IPS-15b (cell line): ENCODE results near the gene BRD1.
"Not testable (repeated sequence)": the region's sequence is repeated elsewhere in the genome, so short reads cannot be mapped to it uniquely, and the experiment has no call there.

Experiments
- H3K27me3 ChIP-seq: one replicate; pipeline ENCODE4 v1.6.1; 2013; ENCODE audit warnings: low read length; ENCODE audit not compliant: control insufficient read depth, insufficient read depth
- H3K36me3 ChIP-seq: one replicate; pipeline ENCODE4 v1.6.1; 2013; ENCODE audit warnings: low read length; ENCODE audit not compliant: control insufficient read depth, insufficient read depth
- H3K4me1 ChIP-seq: one replicate; pipeline ENCODE4 v1.6.1; 2013; ENCODE audit warnings: mild to moderate bottlenecking, low read length; ENCODE audit not compliant: control insufficient read depth, insufficient read depth
- H3K4me3 ChIP-seq: one replicate; pipeline ENCODE4 v1.5.1; 2013; ENCODE audit warnings: low read depth, low read length
- H3K9ac ChIP-seq: one replicate; pipeline ENCODE4 v1.6.1; 2013; ENCODE audit warnings: low read depth, mild to moderate bottlenecking, low read length
- H3K9me3 ChIP-seq: one replicate; pipeline ENCODE4 v1.6.1; 2013; ENCODE audit warnings: mild to moderate bottlenecking, low read length; ENCODE audit not compliant: control insufficient read depth, insufficient read depth

Gene BRD1

GRCh38 chr22:49790912-49791311 is 36.8 kb downstream of the BRD1 start:
- Histone ChIP-seq H3K36me3 (peaks cover 48% of the 10 kb centered on the region), H3K9ac (no peak overlapping the region)

GRCh38 chr22:49789289-49790141 is 38.2 kb downstream of the BRD1 start:
- Histone ChIP-seq H3K27me3 (no peaks in the 10 kb centered on the region), H3K4me3 (no peak overlapping the region), H3K9ac (peak overlapping the region; percentile 12), H3K4me1 (no peaks in the 10 kb centered on the region), H3K9me3 (no peaks in the 10 kb centered on the region), H3K36me3 (peaks cover 48% of the 10 kb centered on the region)

More at GRCh38 chr22:49790912-49791311, 36.8 kb downstream of the BRD1 start:
- Histone ChIP-seq H3K4me1 (no peaks in the 10 kb centered on the region), H3K4me3 (no peak overlapping the region), H3K27me3 (no peaks in the 10 kb centered on the region), H3K9me3 (no peaks in the 10 kb centered on the region)

- H3K4me1 ChIP-seq: no peaks in the 10 kb centered on the region
- no peak overlapping the region for H3K9ac ChIP-seq
- H3K27me3 ChIP-seq: no peaks in the 10 kb centered on the region
- peaks cover 40% of the 10 kb centered on the region for H3K36me3 ChIP-seq
- no peaks in the 10 kb centered on the region for H3K9me3 ChIP-seq
- no peak overlapping the region for H3K4me3 ChIP-seq
Observed at GRCh38 chr22:49788504-49788903, 39.2 kb downstream of the BRD1 start.

- Histone ChIP-seq H3K36me3 (peaks cover 40% of the 10 kb centered on the region), H3K27me3 (no peaks in the 10 kb centered on the region), H3K9me3 (no peaks in the 10 kb centered on the region), H3K4me1 (no peaks in the 10 kb centered on the region), H3K9ac (no peak overlapping the region), H3K4me3 (no peak overlapping the region)
Observed at GRCh38 chr22:49787861-49788260, 39.8 kb downstream of the BRD1 start.

- Histone ChIP-seq H3K27me3 (no peaks in the 10 kb centered on the region), H3K4me1 (no peaks in the 10 kb centered on the region), H3K9me3 (no peaks in the 10 kb centered on the region), H3K4me3 (no peak overlapping the region), H3K36me3 (peaks cover 38% of the 10 kb centered on the region), H3K9ac (no peak overlapping the region)
Observed at GRCh38 chr22:49786976-49787706, 40.5 kb downstream of the BRD1 start.

GRCh38 chr22:49785841-49786471 is 41.7 kb downstream of the BRD1 start:
- Histone ChIP-seq H3K27me3 (no peaks in the 10 kb centered on the region), H3K4me3 (no peak overlapping the region), H3K4me1 (no peaks in the 10 kb centered on the region), H3K9me3 (no peaks in the 10 kb centered on the region), H3K9ac (no peak overlapping the region), H3K36me3 (peaks cover 38% of the 10 kb centered on the region)

- H3K9me3 ChIP-seq: no peaks in the 10 kb centered on the region
- H3K27me3 ChIP-seq: no peaks in the 10 kb centered on the region
- H3K9ac ChIP-seq: no peak overlapping the region
- peaks cover 38% of the 10 kb centered on the region for H3K36me3 ChIP-seq
- H3K4me3 ChIP-seq: no peak overlapping the region
- H3K4me1 ChIP-seq: no peaks in the 10 kb centered on the region
Observed at GRCh38 chr22:49785046-49785521, 42.6 kb downstream of the BRD1 start.

GRCh38 chr22:49784630-49784971 is 43.1 kb downstream of the BRD1 start:
- H3K9ac ChIP-seq: no peak overlapping the region
- no peak overlapping the region for H3K4me3 ChIP-seq
- H3K4me1 ChIP-seq: no peaks in the 10 kb centered on the region
- H3K9me3 ChIP-seq: no peaks in the 10 kb centered on the region
- peaks cover 36% of the 10 kb centered on the region for H3K36me3 ChIP-seq
- H3K27me3 ChIP-seq: no peaks in the 10 kb centered on the region

GRCh38 chr22:49783926-49784629 is 43.6 kb downstream of the BRD1 start:
- no peak overlapping the region for H3K4me3 ChIP-seq
- H3K9me3 ChIP-seq: no peaks in the 10 kb centered on the region
- H3K4me1 ChIP-seq: no peaks in the 10 kb centered on the region
- H3K27me3 ChIP-seq: no peaks in the 10 kb centered on the region
- no peak overlapping the region for H3K9ac ChIP-seq
- H3K36me3 ChIP-seq: peaks cover 31% of the 10 kb centered on the region

- Histone ChIP-seq H3K27me3 (no peaks in the 10 kb centered on the region), H3K9ac (no peak overlapping the region), H3K4me3 (no peak overlapping the region), H3K9me3 (no peaks in the 10 kb centered on the region), H3K4me1 (no peaks in the 10 kb centered on the region), H3K36me3 (peaks cover 30% of the 10 kb centered on the region)
Observed at GRCh38 chr22:49783036-49783746, 44.5 kb downstream of the BRD1 start.

- H3K27me3 ChIP-seq, H3K9me3 ChIP-seq, H3K9ac ChIP-seq, H3K4me1 ChIP-seq, H3K4me3 ChIP-seq: not testable (repeated sequence)
- H3K36me3 ChIP-seq: peaks cover 34% of the 10 kb centered on the region
Observed at GRCh38 chr22:49781886-49782285, 45.8 kb downstream of the BRD1 start.
